ENCODE measurements around the gene JAZF1. TPM values are rescaled to one million over a fixed set of nuclear protein-coding genes. Genes with fewer than 3 reads are reported as not detected.
"Not testable (repeated sequence)": the region's sequence is repeated elsewhere in the genome, so short reads cannot be mapped to it uniquely, and the experiment has no call there.

Gene JAZF1
- total and polyA plus RNA-seq, 4 donors = 13.5 to 38.8 (median 21.3) TPM

GRCh38 chr7:27930910-27931476 lies 249.6 kb downstream of the JAZF1 start:
- intact Hi-C loops (cut with DNase I) = no loop called here
- H3K27ac ChIP-seq (ENCODE audit: low read depth in 1 of 2, low read length in 2 of 2) = no peak overlapping the region
- peaks cover 0 to 3% of the 10 kb centered on the region in 2 donors for H3K36me3 ChIP-seq (ENCODE audit: control insufficient read depth in 1 of 2, insufficient read depth in 2 of 2, low read length in 1 of 2)
- ATAC-seq (ENCODE audit: low FRiP score) (no peak), DNase-seq (no peak)
- H3K27me3 ChIP-seq (ENCODE audit: control insufficient read depth in 1 of 2, insufficient read depth in 2 of 2, low read length in 1 of 2) = no peaks in the 10 kb centered on the region
- no peaks in the 10 kb centered on the region for H3K9me3 ChIP-seq (ENCODE audit: control insufficient read depth, low read length)
- H3K4me1 ChIP-seq (ENCODE audit: control insufficient read depth in 1 of 2, insufficient read depth in 2 of 2, low read length in 2 of 2) = no peaks in the 10 kb centered on the region
- H3K4me3 ChIP-seq (ENCODE audit: low read length in 2 of 2) = no peak overlapping the region

GRCh38 chr7:27929127-27929526 lies 251.5 kb downstream of the JAZF1 start:
- ATAC-seq (ENCODE audit: low FRiP score) = no peak
- Histone ChIP-seq H3K9me3 (ENCODE audit: control insufficient read depth, low read length) (no peaks in the 10 kb centered on the region), H3K4me1 (ENCODE audit: control insufficient read depth in 1 of 2, insufficient read depth in 2 of 2, low read length in 2 of 2) (no peaks in the 10 kb centered on the region), H3K27me3 (ENCODE audit: control insufficient read depth in 1 of 2, insufficient read depth in 2 of 2, low read length in 1 of 2) (no peaks in the 10 kb centered on the region), H3K4me3 (ENCODE audit: low read length in 2 of 2) (no peak overlapping the region), H3K27ac (ENCODE audit: low read depth in 1 of 2, low read length in 2 of 2) (no peak overlapping the region), H3K36me3 (ENCODE audit: control insufficient read depth in 1 of 2, insufficient read depth in 2 of 2, low read length in 1 of 2) (peaks cover 0 to 3% of the 10 kb centered on the region in 2 donors)
- intact Hi-C loops (cut with DNase I) = loop anchor here in 1 of 2 donors (10.0 kb wide), 1 partner anchor 184 kb away; the partner anchor contains the start of gene TAX1BP1
- DNase-seq = no peak
- 89 to 92% methylated on average over 3 of the region's 3 CpGs for WGBS, 2 donors

GRCh38 chr7:27928001-27928400 lies 252.6 kb downstream of the JAZF1 start:
- ATAC-seq (ENCODE audit: low FRiP score) (no peak), DNase-seq (no peak)
- Histone ChIP-seq H3K4me3 (ENCODE audit: low read length in 2 of 2) (no peak overlapping the region), H3K4me1 (ENCODE audit: control insufficient read depth in 1 of 2, insufficient read depth in 2 of 2, low read length in 2 of 2) (no peaks in the 10 kb centered on the region), H3K9me3 (ENCODE audit: control insufficient read depth, low read length) (no peaks in the 10 kb centered on the region), H3K27ac (ENCODE audit: low read depth in 1 of 2, low read length in 2 of 2) (no peak overlapping the region), H3K36me3 (ENCODE audit: control insufficient read depth in 1 of 2, insufficient read depth in 2 of 2, low read length in 1 of 2) (peaks cover 0 to 3% of the 10 kb centered on the region in 2 donors), H3K27me3 (ENCODE audit: control insufficient read depth in 1 of 2, insufficient read depth in 2 of 2, low read length in 1 of 2) (no peaks in the 10 kb centered on the region)
- intact Hi-C loops (cut with DNase I) = loop anchor here in 1 of 2 donors (10.0 kb wide), 1 partner anchor 183 kb away; the partner anchor contains the start of gene TAX1BP1

GRCh38 chr7:27925573-27926201 lies 254.9 kb downstream of the JAZF1 start:
- Histone ChIP-seq H3K27me3 (ENCODE audit: control insufficient read depth in 1 of 2, insufficient read depth in 2 of 2, low read length in 1 of 2) (no peaks in the 10 kb centered on the region), H3K9me3 (ENCODE audit: control insufficient read depth, low read length) (no peaks in the 10 kb centered on the region), H3K27ac (ENCODE audit: low read depth in 1 of 2, low read length in 2 of 2) (no peak overlapping the region), H3K4me3 (ENCODE audit: low read length in 2 of 2) (no peak overlapping the region), H3K36me3 (ENCODE audit: control insufficient read depth in 1 of 2, insufficient read depth in 2 of 2, low read length in 1 of 2) (no peaks in the 10 kb centered on the region), H3K4me1 (ENCODE audit: control insufficient read depth in 1 of 2, insufficient read depth in 2 of 2, low read length in 2 of 2) (no peaks in the 10 kb centered on the region)
- no peak for ATAC-seq (ENCODE audit: low FRiP score)
- WGBS, 2 donors = 97 to 99% methylated on average over 6 of the region's 6 CpGs
- intact Hi-C loops (cut with DNase I) = loop anchor here in 1 of 2 donors (10.0 kb wide), 1 partner anchor 181 kb away; the partner anchor contains the start of gene TAX1BP1
- no peak for DNase-seq

GRCh38 chr7:27923642-27923980 lies 257.0 kb downstream of the JAZF1 start:
- H3K4me1 ChIP-seq (ENCODE audit: control insufficient read depth in 1 of 2, insufficient read depth in 2 of 2, low read length in 2 of 2) = no peaks in the 10 kb centered on the region
- intact Hi-C loops (cut with DNase I) = loop anchor here in 1 of 2 donors (5.0 to 10.0 kb wide), 2 partner anchors 179 to 726 kb away; partner anchors contain the start of gene TAX1BP1
- no peak for DNase-seq
- ATAC-seq (ENCODE audit: low FRiP score) = no peak
- H3K9me3 ChIP-seq (ENCODE audit: control insufficient read depth, low read length) = no peaks in the 10 kb centered on the region
- H3K27me3 ChIP-seq (ENCODE audit: control insufficient read depth in 1 of 2, insufficient read depth in 2 of 2, low read length in 1 of 2) = no peaks in the 10 kb centered on the region
- no peaks in the 10 kb centered on the region for H3K36me3 ChIP-seq (ENCODE audit: control insufficient read depth in 1 of 2, insufficient read depth in 2 of 2, low read length in 1 of 2)
- WGBS, 2 donors = 85 to 90% methylated on average over 4 of the region's 4 CpGs
- no peak overlapping the region for H3K4me3 ChIP-seq (ENCODE audit: low read length in 2 of 2)
- H3K27ac ChIP-seq (ENCODE audit: low read depth in 1 of 2, low read length in 2 of 2) = no peak overlapping the region

GRCh38 chr7:27922907-27923641 lies 257.5 kb downstream of the JAZF1 start:
- intact Hi-C loops (cut with DNase I) = loop anchor here in 1 of 2 donors (5.0 to 10.0 kb wide), 2 partner anchors 178 to 726 kb away; partner anchors contain the start of gene TAX1BP1
- WGBS, 2 donors = 79 to 82% methylated on average over 14 of the region's 14 CpGs
- no peaks in the 10 kb centered on the region for H3K9me3 ChIP-seq (ENCODE audit: control insufficient read depth, low read length)
- no peaks in the 10 kb centered on the region for H3K36me3 ChIP-seq (ENCODE audit: control insufficient read depth in 1 of 2, insufficient read depth in 2 of 2, low read length in 1 of 2)
- no peaks in the 10 kb centered on the region for H3K27me3 ChIP-seq (ENCODE audit: control insufficient read depth in 1 of 2, insufficient read depth in 2 of 2, low read length in 1 of 2)
- no peak for DNase-seq
- H3K4me3 ChIP-seq (ENCODE audit: low read length in 2 of 2) = no peak overlapping the region
- H3K27ac ChIP-seq (ENCODE audit: low read depth in 1 of 2, low read length in 2 of 2) = no peak overlapping the region
- no peaks in the 10 kb centered on the region for H3K4me1 ChIP-seq (ENCODE audit: control insufficient read depth in 1 of 2, insufficient read depth in 2 of 2, low read length in 2 of 2)
- ATAC-seq (ENCODE audit: low FRiP score) = no peak

GRCh38 chr7:27922389-27922788 lies 258.2 kb downstream of the JAZF1 start:
- H3K9me3 ChIP-seq (ENCODE audit: control insufficient read depth, low read length); H3K27me3 ChIP-seq (ENCODE audit: control insufficient read depth in 1 of 2, insufficient read depth in 2 of 2, low read length in 1 of 2); H3K36me3 ChIP-seq (ENCODE audit: control insufficient read depth in 1 of 2, insufficient read depth in 2 of 2, low read length in 1 of 2); H3K27ac ChIP-seq (ENCODE audit: low read depth in 1 of 2, low read length in 2 of 2); DNase-seq; H3K4me3 ChIP-seq (ENCODE audit: low read length in 2 of 2); H3K4me1 ChIP-seq (ENCODE audit: control insufficient read depth in 1 of 2, insufficient read depth in 2 of 2, low read length in 2 of 2); ATAC-seq (ENCODE audit: low FRiP score): not testable (repeated sequence)
- intact Hi-C loops (cut with DNase I) = loop anchor here in 1 of 2 donors (5.0 to 10.0 kb wide), 2 partner anchors 178 to 725 kb away; partner anchors contain the start of gene TAX1BP1
- WGBS, 2 donors = 95 to 99% methylated on average over 8 of the region's 8 CpGs

- no peak for DNase-seq
- WGBS, 2 donors = 48 to 52% methylated on average over 7 of the region's 7 CpGs
- intact Hi-C loops (cut with DNase I) = loop anchor here in 1 of 2 donors (5.0 to 10.0 kb wide), 2 partner anchors 176 to 724 kb away; partner anchors contain the start of gene TAX1BP1
- Histone ChIP-seq H3K36me3 (ENCODE audit: control insufficient read depth in 1 of 2, insufficient read depth in 2 of 2, low read length in 1 of 2) (peaks cover 0 to 3% of the 10 kb centered on the region in 2 donors), H3K27me3 (ENCODE audit: control insufficient read depth in 1 of 2, insufficient read depth in 2 of 2, low read length in 1 of 2) (no peaks in the 10 kb centered on the region), H3K4me1 (ENCODE audit: control insufficient read depth in 1 of 2, insufficient read depth in 2 of 2, low read length in 2 of 2) (no peaks in the 10 kb centered on the region), H3K4me3 (ENCODE audit: low read length in 2 of 2) (no peak overlapping the region), H3K9me3 (ENCODE audit: control insufficient read depth, low read length) (no peaks in the 10 kb centered on the region), H3K27ac (ENCODE audit: low read depth in 1 of 2, low read length in 2 of 2) (no peak overlapping the region)
- peak; percentile 60 for ATAC-seq (ENCODE audit: low FRiP score)
Observed at GRCh38 chr7:27921081-27921836, 259.3 kb downstream of the JAZF1 start.

All from aorta (tissue), 5 donors.